T1000 (cell line): ENCODE data around the gene TMEM37.
"Not testable (repeated sequence)": the region's sequence is repeated elsewhere in the genome, so short reads cannot be mapped to it uniquely, and the experiment has no call there.

Experiments
- DNase-seq: peaks from one replicate; lab custom pipeline; 2025; ENCODE audit warnings: mixed read lengths; lab: John Stamatoyannopoulos, UW

TMEM37 gene, protein sequence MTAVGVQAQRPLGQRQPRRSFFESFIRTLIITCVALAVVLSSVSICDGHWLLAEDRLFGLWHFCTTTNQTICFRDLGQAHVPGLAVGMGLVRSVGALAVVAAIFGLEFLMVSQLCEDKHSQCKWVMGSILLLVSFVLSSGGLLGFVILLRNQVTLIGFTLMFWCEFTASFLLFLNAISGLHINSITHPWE

GRCh38 chr2:119431155-119431975, at the start of gene TMEM37:
TMEM37 (plus strand) TSS chr2:119431854; CDS start chr2:119431904, 50 bp downstream.
- peak; percentile 62 for DNase-seq

- no peak for DNase-seq
These were observed 48.1 kb upstream of the TMEM37 start for GRCh38 chr2:119383410-119384140.

GRCh38 chr2:119384971-119385370, 46.7 kb upstream of the TMEM37 start:
- no peak for DNase-seq

DNA sequence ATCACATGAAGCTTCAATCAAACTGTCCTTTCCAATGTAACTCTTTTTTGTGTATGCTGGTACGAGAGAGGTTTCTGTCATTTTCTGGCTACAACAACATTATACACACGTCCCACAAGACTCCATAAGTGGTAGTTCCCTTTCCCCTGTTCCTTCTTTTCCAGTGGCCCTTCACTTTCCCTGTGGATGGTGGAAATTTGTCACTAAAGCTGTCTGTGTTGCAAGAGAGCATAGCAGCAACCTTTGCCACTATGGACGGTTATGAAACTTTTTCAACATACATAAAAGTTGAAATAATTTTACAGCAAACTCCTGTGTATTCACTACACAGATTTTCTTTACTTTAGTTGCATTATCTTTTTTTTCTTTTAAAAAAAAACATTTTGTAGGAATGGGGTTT, 46.2 kb upstream of the TMEM37 start:
- no peak for DNase-seq

DNA sequence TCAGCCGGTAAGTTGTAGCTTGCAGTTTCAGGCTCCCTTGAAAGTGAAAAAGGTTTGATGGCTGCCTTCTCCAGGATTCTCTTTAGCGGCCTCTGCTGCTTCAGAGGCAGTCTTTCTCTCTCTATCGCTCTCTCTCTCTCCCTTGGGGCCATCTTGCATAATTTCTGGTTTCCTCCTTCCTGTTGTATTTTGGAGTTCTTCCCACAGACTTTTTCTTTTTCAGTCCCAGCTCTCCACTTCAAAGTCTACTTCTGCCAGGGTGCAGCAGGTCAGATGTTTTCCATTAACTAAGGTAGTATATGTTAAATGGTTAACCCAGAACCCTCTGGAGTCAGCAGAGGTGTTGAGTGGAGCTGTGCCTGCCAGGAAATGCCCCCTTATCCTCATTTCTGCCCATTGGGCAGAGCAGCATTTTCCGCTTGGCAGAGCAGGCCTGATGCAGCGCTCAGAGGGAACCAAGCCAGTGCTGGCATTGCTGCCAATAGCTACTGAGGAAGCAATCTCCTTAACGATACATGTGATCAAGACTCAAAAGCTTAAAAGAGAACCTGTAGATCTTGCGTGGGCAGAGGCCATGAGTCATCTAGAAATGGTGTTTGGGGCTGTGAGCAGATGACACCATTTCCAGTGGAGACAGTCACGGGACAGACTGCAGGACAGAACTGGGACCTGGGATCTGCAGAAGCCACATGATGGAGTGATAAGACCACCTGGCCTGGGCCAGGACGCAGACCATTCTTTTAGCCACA, 44.1 kb upstream of the TMEM37 start:
- DNase-seq, result no peak

DNA sequence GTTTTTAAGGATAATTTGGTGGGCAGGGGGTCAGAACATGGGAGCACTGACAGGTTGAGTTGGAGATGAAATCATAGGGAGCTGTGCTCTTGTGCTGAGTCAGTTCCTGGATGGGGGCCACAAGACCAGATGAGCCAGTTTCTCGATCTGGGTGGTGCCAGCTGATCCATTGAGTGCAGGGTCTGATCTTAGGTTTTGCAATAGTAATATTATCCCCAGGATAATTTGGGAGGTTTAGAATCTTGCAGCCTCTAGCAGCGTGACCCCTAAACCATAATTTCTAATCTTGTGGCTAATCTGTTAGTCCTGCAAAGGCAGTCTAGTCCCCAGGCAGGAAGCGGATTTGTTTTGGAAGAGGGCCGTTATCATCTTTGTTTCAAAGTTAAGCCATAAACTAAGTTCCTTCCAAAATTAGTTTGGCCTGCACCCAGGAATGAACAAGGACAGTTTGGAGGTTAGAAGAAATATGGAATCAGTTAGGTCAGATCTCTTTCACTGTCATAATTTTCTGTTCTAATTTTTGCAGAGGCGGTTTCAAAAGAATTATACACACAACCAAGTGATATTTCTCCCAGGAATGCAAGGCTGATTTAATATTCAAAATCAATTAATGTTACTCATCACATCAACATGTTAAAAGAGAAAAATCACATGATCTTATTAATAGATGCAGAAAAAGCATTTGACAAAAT, 41.9 kb upstream of the TMEM37 start:
- DNase-seq, result no peak

GRCh38 chr2:119393971-119394748, 37.5 kb upstream of the TMEM37 start:
- no peak for DNase-seq

DNA sequence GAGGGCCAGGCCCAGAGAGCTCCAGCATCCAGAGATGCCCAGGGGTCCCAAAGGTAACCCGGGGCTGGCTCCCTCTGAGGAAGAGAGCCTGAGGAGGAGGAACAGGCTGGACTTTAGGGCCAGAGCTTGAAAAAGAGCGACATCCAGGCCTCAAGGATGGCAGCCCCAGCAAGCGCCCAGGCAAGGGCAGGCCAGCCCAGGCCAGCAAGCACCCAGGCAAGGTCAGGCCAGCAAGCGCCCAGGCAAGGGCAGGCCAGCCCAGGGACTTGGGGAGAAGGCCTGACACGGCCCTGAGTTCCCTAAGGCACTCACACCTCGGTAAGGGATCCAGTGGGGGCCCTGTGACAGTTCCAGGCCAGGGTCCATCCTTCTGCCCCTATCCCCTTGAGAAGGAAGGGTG, 34.5 kb upstream of the TMEM37 start:
- DNase-seq, result no peak

GRCh38 chr2:119402106-119402505, 29.5 kb upstream of the TMEM37 start:
- no peak for DNase-seq

- DNase-seq, result no peak
These were observed 28.8 kb upstream of the TMEM37 start for GRCh38 chr2:119402645-119403560.

DNA sequence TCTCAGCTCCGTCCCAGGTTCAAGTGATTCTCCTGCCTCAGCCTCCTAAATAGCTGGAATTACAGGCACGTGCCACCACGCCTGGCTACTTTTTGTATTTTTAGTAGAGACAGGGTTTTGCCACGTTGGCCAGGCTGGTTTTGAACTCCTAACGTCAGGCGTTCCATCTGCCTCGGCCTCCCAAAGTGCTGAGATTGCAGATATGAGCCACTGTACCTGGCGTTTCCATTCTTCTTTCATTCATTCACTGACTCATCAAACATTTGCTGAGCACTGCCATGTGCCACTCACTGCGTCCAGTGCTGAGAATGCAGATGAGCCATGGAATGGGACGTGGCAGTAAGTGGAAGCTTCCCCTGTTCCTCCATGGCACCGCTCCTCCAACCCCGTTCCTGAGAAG, 28.0 kb upstream of the TMEM37 start:
- DNase-seq, result not testable (repeated sequence)

- no peak for DNase-seq
These were observed 26.5 kb upstream of the TMEM37 start for GRCh38 chr2:119405151-119405550.

DNA sequence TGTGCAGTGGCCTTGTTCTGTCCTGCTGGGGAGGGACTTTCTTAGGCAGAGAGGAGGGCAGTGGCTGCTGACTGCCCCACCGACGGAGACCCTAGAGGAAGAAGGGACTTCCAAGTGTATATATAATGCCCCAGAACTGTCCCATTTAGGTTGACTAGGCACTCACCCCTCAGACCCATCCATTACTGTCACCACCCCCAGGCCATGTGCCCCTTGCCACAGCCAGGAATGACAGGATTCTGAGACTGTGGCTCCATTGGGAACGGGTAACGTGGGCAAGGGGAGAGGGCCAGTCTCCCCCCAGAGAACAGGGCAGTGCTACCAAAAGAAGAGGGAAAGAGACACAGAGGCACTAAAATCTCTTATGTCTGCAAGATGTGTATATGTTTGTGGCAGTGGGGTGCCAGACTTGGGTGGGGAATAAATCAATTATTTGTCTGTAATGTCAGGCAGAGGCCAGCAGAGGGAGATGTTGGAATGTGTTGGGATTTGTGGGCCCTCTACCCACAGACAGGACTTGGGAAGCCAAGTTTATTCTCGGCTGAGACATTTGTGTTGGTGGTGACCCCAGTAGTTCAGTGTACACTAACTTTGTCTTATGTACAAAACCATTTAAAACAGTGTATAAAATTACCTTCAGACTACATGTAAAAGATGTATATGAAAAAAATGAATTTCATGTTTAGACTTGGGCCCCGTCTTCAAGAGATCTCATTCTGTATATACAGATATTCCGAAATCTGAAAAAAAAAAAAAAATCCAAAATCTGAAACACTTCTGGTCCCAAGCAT, 24.0 kb upstream of the TMEM37 start:
- DNase-seq, result no peak

GRCh38 chr2:119408221-119408619, 23.4 kb upstream of the TMEM37 start:
- DNase-seq, result no peak

- DNase-seq, result no peak
These were observed 22.1 kb upstream of the TMEM37 start for GRCh38 chr2:119409506-119409905.

GRCh38 chr2:119414894-119415293, 16.8 kb upstream of the TMEM37 start:
- no peak for DNase-seq

GRCh38 chr2:119415630-119416029, 16.0 kb upstream of the TMEM37 start:
- DNase-seq, result no peak

- no peak for DNase-seq
These were observed 15.2 kb upstream of the TMEM37 start for GRCh38 chr2:119416299-119416923.
